ENCODE measurements around the gene ELOVL7.
"Not testable (repeated sequence)": the region's sequence is repeated elsewhere in the genome, so short reads cannot be mapped to it uniquely, and the experiment has no call there.

Gene ELOVL7

DNA sequence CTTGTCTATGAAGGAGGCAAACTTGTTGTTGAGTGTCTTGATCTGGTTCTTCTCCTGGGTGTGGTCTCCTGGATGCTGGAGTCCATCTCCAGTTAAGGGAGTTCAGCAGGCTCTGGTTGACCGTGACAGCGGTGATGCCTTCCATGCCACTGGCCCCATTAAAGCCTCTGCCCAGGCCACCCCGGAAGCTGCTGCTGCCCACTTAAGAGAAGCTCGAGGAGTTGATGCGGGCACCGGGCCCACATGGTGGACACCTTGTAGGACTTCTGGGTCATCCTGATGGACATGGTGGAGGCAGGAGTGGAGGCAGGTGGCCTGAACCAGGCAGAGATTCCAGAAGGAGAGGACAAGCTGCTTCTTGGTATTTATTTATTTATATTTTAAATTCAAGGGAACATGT, 99.4 kb downstream of the ELOVL7 start:
- no peak overlapping the region for H3K4me3 ChIP-seq (replicated peaks; ENCODE audit: low read depth, low read length)
- TF ChIP-seq, protein P1, sequence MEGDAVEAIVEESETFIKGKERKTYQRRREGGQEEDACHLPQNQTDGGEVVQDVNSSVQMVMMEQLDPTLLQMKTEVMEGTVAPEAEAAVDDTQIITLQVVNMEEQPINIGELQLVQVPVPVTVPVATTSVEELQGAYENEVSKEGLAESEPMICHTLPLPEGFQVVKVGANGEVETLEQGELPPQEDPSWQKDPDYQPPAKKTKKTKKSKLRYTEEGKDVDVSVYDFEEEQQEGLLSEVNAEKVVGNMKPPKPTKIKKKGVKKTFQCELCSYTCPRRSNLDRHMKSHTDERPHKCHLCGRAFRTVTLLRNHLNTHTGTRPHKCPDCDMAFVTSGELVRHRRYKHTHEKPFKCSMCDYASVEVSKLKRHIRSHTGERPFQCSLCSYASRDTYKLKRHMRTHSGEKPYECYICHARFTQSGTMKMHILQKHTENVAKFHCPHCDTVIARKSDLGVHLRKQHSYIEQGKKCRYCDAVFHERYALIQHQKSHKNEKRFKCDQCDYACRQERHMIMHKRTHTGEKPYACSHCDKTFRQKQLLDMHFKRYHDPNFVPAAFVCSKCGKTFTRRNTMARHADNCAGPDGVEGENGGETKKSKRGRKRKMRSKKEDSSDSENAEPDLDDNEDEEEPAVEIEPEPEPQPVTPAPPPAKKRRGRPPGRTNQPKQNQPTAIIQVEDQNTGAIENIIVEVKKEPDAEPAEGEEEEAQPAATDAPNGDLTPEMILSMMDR (IDR thresholded peaks at IDR 0.05; ENCODE audit: low read depth, low read length, missing control alignments) = no peak
- DNase-seq (ENCODE audit: extremely low read depth, low read depth) = no peak

GRCh38 chr5:60743511-60744314, 100.4 kb downstream of the ELOVL7 start:
- TF ChIP-seq, protein P1 (IDR thresholded peaks at IDR 0.05; ENCODE audit: low read depth, low read length, missing control alignments) = no peak
- H3K4me3 ChIP-seq (replicated peaks; ENCODE audit: low read depth, low read length) = no peak overlapping the region
- no peak for DNase-seq (ENCODE audit: extremely low read depth, low read depth)

DNA sequence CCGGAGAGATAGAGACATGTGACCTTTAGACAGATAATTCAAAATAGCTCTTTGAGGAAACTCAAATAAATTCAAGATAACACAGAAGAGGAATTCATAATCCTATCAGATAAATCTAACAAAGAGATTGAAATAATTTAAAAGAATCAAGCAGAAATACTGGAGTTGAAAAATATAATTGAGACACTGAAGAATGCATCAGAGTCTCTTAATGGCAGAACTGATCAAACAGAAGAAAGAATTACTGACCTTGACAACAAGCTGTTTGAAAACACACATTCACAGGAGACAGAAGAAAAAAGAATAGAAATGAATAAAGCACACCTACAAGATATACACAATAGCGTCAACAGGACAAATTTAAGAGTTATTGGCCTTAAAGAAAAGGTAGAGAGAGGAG, 103.7 kb downstream of the ELOVL7 start:
- TF ChIP-seq, protein P1 (IDR thresholded peaks at IDR 0.05; ENCODE audit: low read depth, low read length, missing control alignments) = no peak
- no peak for DNase-seq (ENCODE audit: extremely low read depth, low read depth)
- no peak overlapping the region for H3K4me3 ChIP-seq (replicated peaks; ENCODE audit: low read depth, low read length)

DNA sequence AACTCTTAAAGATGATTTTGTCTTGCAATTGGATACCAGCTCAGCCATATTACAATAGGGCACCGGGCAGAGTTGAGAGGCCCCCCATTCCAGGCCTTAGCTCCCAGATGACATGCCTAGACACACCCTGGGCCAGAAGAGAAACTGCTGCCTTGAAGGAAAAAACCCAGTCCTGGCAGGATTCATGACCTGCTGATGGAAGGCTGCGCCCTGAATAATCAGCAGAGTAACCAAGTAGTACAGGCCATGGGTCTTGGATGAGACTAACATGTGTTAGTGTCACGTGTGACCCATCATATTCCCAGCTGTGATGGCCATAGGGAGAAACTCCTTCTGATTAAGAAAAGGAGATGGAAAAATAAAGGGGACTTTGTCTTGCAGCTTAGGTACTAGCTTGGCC, 105.1 kb downstream of the ELOVL7 start:
- TF ChIP-seq, protein P1 (IDR thresholded peaks at IDR 0.05; ENCODE audit: low read depth, low read length, missing control alignments) = no peak

DNA sequence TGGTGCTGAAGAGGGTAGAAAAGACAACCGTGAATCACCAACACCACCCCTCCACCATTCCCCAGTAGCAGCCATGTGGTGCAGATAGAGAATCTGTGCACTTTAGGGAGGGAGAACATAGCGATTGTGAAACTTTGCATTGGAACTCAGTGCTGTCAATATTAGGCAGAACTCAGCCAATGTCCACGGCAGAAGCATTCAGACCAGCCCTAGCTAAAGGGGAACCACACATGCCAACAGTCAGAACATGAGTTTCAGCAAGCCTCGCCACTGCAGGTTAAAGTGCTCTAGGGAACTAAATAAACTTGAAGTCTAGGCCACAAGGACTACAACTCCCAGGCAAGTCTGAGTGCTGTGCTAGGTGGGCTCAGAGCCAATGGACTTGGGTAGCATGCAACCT, 105.6 kb downstream of the ELOVL7 start:
- TF ChIP-seq, protein P1 (IDR thresholded peaks at IDR 0.05; ENCODE audit: low read depth, low read length, missing control alignments) = no peak
- no peak overlapping the region for H3K4me3 ChIP-seq (replicated peaks; ENCODE audit: low read depth, low read length)
- DNase-seq (ENCODE audit: extremely low read depth, low read depth) = no peak

More for the DNA sequence above, 105.1 kb downstream of the ELOVL7 start:
- H3K4me3 ChIP-seq (replicated peaks; ENCODE audit: low read depth, low read length) = no peak overlapping the region
- no peak for DNase-seq (ENCODE audit: extremely low read depth, low read depth)

GRCh38 chr5:60730858-60731257, 113.2 kb downstream of the ELOVL7 start:
- not testable (repeated sequence) for DNase-seq (ENCODE audit: extremely low read depth, low read depth); H3K4me3 ChIP-seq (replicated peaks; ENCODE audit: low read depth, low read length)

GRCh38 chr5:60727033-60727679, 116.9 kb downstream of the ELOVL7 start:
- TF ChIP-seq, protein P1 (IDR thresholded peaks at IDR 0.05; ENCODE audit: low read depth, low read length, missing control alignments) = no peak
- H3K4me3 ChIP-seq (replicated peaks; ENCODE audit: low read depth, low read length) = no peak overlapping the region
- DNase-seq (ENCODE audit: extremely low read depth, low read depth) = no peak
